ENCODE results near the gene MAP3K14.

The MAP3K14 gene

DNA sequence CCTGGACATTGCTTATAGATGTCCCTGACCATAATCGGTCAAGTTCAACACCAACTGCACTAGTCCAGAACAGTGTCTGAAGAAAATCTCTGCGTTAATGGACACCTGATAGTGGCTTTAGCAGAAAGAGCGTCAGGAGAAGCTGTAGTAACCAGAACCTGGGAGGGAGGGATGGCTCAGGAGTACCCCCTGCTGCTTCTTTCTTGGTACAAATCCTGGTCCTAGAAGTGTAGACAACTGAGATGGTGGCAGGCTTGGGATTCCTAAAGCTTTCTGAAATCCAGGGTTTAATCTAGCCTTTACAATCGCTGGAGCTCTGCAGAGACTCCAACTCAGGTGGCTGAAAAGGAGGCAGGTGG, 5.4 kb downstream of the MAP3K14 start:
- H3K79me2 ChIP-seq (ENCODE audit: insufficient read depth, low read length) = peaks cover 77% of the 10 kb centered on the region
- no peak overlapping the region for H3K4me3 ChIP-seq (ENCODE audit: insufficient read depth, low read length, poor library complexity, severe bottlenecking)
- TF ChIP-seq EZH2phosphoT487 (conservative IDR thresholded peaks at IDR 0.05; ENCODE audit: low read length) = no peak
- TF ChIP-seq, protein P1, sequence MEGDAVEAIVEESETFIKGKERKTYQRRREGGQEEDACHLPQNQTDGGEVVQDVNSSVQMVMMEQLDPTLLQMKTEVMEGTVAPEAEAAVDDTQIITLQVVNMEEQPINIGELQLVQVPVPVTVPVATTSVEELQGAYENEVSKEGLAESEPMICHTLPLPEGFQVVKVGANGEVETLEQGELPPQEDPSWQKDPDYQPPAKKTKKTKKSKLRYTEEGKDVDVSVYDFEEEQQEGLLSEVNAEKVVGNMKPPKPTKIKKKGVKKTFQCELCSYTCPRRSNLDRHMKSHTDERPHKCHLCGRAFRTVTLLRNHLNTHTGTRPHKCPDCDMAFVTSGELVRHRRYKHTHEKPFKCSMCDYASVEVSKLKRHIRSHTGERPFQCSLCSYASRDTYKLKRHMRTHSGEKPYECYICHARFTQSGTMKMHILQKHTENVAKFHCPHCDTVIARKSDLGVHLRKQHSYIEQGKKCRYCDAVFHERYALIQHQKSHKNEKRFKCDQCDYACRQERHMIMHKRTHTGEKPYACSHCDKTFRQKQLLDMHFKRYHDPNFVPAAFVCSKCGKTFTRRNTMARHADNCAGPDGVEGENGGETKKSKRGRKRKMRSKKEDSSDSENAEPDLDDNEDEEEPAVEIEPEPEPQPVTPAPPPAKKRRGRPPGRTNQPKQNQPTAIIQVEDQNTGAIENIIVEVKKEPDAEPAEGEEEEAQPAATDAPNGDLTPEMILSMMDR (IDR thresholded peaks at IDR 0.05; ENCODE audit: insufficient read depth, low read length, poor library complexity, severe bottlenecking) = no peak
- no peaks in the 10 kb centered on the region for H3K9me2 ChIP-seq (replicated peaks; ENCODE audit: insufficient read depth, low read length)
- H3K27ac ChIP-seq (ENCODE audit: low read depth, low read length) = no peak overlapping the region
- no peaks in the 10 kb centered on the region for H3K27me3 ChIP-seq (ENCODE audit: low read length)
- peaks cover 25% of the 10 kb centered on the region for H3F3A ChIP-seq (ENCODE audit: insufficient read depth)
- H3K9me3 ChIP-seq (ENCODE audit: insufficient read depth, low read length) = no peaks in the 10 kb centered on the region
- H4K20me1 ChIP-seq (ENCODE audit: low read depth, low read length) = no peaks in the 10 kb centered on the region; the same call in 1 of the 2 replicates
- H3K36me3 ChIP-seq (ENCODE audit: low read length) = no peaks in the 10 kb centered on the region
- H2AFZ ChIP-seq (ENCODE audit: low read depth, low read length, severe bottlenecking) = no peak overlapping the region
- no peak overlapping the region for H3K9ac ChIP-seq (ENCODE audit: low read length)
- no peak overlapping the region for H3K4me2 ChIP-seq (ENCODE audit: low read depth, low read length, poor library complexity, severe bottlenecking)

DNA sequence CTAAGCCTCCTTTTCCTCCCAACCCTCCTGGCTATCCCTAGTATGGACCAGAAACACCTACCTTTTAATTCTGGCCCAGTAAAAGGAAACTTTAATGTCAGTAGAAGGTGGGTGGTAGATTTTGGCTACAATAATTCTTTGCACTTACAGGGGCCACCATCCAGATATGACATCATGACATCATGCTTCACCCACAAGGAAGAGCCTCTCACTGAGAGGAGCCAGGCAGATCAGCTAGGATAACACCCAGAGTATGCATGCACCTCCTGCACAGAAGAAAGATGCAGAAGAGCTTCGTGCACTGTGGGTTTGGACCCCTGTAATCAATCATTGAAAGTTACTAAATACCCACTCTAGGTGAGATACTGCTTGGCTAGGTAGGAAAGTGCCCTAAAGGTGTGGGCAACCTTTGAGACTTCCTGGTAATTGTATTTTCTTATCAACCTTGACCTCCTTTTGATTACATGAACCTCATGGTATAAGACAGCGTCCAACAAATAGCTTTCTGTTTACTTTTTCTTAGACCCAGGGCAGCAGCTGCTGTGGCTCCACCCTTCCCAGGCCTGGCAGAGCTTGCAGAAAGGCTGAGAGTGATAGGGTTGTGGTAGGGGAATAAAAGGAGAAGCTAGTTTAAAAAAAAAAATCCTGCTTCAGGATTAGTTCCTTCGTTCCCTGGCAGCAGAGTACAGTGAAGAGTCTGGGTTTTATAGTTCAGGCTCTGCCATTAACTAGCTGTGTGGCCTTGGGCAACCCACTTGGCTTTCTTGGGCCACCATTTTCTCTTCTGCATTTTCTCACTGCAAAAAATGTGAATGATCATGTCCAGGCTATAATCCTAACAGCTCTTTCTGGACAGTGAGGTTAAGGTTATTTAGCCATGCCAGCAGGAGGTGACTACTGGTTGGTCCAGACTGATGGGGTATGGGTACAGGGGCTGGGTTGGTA, 6.2 kb downstream of the MAP3K14 start:
- Histone ChIP-seq H3F3A (ENCODE audit: insufficient read depth) (peaks cover 20% of the 10 kb centered on the region), H3K27ac (ENCODE audit: low read depth, low read length) (no peak overlapping the region), H3K36me3 (ENCODE audit: low read length) (no peaks in the 10 kb centered on the region), H3K4me2 (ENCODE audit: low read depth, low read length, poor library complexity, severe bottlenecking) (no peak overlapping the region), H3K9me3 (ENCODE audit: insufficient read depth, low read length) (no peaks in the 10 kb centered on the region), H3K4me3 (ENCODE audit: insufficient read depth, low read length, poor library complexity, severe bottlenecking) (no peak overlapping the region), H3K9me2 (replicated peaks; ENCODE audit: insufficient read depth, low read length) (no peaks in the 10 kb centered on the region), H3K27me3 (ENCODE audit: low read length) (no peaks in the 10 kb centered on the region), H4K20me1 (ENCODE audit: low read depth, low read length) (no peaks in the 10 kb centered on the region; the same call in 1 of the 2 replicates), H3K79me2 (ENCODE audit: insufficient read depth, low read length) (peaks cover 77% of the 10 kb centered on the region), H3K9ac (ENCODE audit: low read length) (no peak overlapping the region), H2AFZ (ENCODE audit: low read depth, low read length, severe bottlenecking) (no peak overlapping the region)
- no peak for TF ChIP-seq EZH2phosphoT487 (conservative IDR thresholded peaks at IDR 0.05; ENCODE audit: low read length)
- TF ChIP-seq, protein P1 (IDR thresholded peaks at IDR 0.05; ENCODE audit: insufficient read depth, low read length, poor library complexity, severe bottlenecking) = no peak

DNA sequence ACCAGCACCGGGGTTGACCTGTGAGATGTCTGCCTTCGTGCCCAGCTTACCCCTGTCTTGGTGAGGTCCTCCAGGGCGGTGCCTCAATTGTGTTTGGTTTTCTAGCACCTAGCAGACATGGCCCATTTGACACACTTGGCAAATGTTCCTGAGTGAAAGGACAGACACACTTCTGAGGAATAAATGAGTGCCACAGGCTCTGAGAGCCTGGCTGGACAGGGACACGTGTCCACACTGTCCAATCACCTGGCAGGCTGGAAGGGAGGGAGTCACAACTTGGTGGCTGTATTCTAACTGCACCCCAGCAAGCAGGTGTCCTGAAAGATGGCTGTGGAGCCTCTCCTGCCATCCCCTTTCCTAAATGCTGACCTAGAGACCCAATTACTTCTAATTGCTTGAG, 7.4 kb downstream of the MAP3K14 start:
- peaks cover 70% of the 10 kb centered on the region for H3K79me2 ChIP-seq (ENCODE audit: insufficient read depth, low read length)

More for the DNA sequence above, 7.4 kb downstream of the MAP3K14 start:
- no peaks in the 10 kb centered on the region for H3K9me2 ChIP-seq (replicated peaks; ENCODE audit: insufficient read depth, low read length)
- no peak overlapping the region for H3K4me3 ChIP-seq (ENCODE audit: insufficient read depth, low read length, poor library complexity, severe bottlenecking)
- no peak overlapping the region for H2AFZ ChIP-seq (ENCODE audit: low read depth, low read length, severe bottlenecking)
- H3K36me3 ChIP-seq (ENCODE audit: low read length) = no peaks in the 10 kb centered on the region
- H3K9ac ChIP-seq (ENCODE audit: low read length) = no peak overlapping the region
- H3F3A ChIP-seq (ENCODE audit: insufficient read depth) = peaks cover 8% of the 10 kb centered on the region; the same call in 1 of the 2 replicates
- H3K4me2 ChIP-seq (ENCODE audit: low read depth, low read length, poor library complexity, severe bottlenecking) = no peak overlapping the region
- TF ChIP-seq EZH2phosphoT487 (conservative IDR thresholded peaks at IDR 0.05; ENCODE audit: low read length) = no peak
- TF ChIP-seq, protein P1 (IDR thresholded peaks at IDR 0.05; ENCODE audit: insufficient read depth, low read length, poor library complexity, severe bottlenecking) = no peak
- H3K27me3 ChIP-seq (ENCODE audit: low read length) = no peaks in the 10 kb centered on the region
- no peak overlapping the region for H3K27ac ChIP-seq (ENCODE audit: low read depth, low read length)
- no peaks in the 10 kb centered on the region for H3K9me3 ChIP-seq (ENCODE audit: insufficient read depth, low read length)
- no peaks in the 10 kb centered on the region for H4K20me1 ChIP-seq (ENCODE audit: low read depth, low read length)
